Activated CD4-positive, alpha-beta T cell treated with anti-CD3 and anti-CD28 coated beads, Interleukin-2, Interleukin-6, amounts not matched to agents 100 ng/mL and 50 ng/mL, durations not matched to agents 16 hours and 8 hours (primary cell): ENCODE measurements around the gene ST3GAL3.
A peak's percentile ranks its signal among the peaks of the same experiment; 100 is the strongest.

Experiments used
- DNase-seq: peaks from one replicate; pipeline ENCODE4 v3.0.0-alpha.2; 2020

The ST3GAL3 gene

DNA sequence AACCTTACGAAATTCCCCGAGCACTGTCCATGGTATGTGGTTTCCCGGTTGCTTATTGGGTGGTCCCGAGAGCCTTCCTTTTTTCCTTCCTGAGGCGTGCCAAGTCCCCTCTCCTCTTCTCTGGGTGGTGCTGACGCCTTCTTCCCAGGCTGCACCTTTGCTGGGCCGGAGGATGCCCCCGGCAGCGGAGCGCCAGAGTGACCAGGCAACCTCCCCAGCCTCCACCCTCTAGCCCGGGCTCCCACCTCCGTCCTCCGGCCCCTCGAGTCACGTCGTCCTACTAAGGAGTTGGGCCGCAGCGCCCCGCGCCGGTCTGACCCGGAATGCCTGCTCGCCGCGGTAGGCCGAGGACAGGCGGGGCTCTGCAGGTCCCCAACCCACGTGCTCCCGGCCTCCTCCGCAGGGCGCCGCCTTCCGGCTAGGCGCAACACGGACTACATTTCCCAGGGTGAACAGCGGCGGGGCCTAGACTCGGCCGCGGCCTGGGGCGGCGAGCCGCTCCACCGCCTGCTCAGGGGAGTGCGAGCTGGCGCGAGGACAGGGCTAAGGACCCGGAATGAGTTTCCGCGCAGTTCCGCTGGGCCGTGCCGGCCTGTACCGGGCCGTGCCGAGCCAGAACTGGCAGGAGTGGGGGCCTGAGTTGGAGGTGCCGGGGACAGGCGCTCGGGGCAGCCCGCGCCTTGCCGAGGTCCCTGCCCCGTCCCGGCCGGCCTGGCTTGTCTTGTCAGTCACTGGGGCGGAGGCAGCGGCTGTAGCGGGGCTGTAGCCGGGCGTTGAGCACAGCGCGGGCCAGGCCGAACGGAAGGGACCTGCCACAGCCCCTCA, 239.1 kb downstream of the ST3GAL3 start, which contains the start of gene IPO13:
TSS of gene IPO13 (plus strand) at position 715 of the 825 bp plus-strand sequence. CDS start 651 bp downstream, outside the sequence.
- peak; percentile 98 for DNase-seq

GRCh38 chr1:43947061-43947873, 239.9 kb downstream of the ST3GAL3 start:
- no peak for DNase-seq

- DNase-seq, result no peak
Measured at GRCh38 chr1:43947874-43948437, 240.6 kb downstream of the ST3GAL3 start.

- no peak for DNase-seq
Measured at GRCh38 chr1:43949678-43950077, 242.3 kb downstream of the ST3GAL3 start.

DNA sequence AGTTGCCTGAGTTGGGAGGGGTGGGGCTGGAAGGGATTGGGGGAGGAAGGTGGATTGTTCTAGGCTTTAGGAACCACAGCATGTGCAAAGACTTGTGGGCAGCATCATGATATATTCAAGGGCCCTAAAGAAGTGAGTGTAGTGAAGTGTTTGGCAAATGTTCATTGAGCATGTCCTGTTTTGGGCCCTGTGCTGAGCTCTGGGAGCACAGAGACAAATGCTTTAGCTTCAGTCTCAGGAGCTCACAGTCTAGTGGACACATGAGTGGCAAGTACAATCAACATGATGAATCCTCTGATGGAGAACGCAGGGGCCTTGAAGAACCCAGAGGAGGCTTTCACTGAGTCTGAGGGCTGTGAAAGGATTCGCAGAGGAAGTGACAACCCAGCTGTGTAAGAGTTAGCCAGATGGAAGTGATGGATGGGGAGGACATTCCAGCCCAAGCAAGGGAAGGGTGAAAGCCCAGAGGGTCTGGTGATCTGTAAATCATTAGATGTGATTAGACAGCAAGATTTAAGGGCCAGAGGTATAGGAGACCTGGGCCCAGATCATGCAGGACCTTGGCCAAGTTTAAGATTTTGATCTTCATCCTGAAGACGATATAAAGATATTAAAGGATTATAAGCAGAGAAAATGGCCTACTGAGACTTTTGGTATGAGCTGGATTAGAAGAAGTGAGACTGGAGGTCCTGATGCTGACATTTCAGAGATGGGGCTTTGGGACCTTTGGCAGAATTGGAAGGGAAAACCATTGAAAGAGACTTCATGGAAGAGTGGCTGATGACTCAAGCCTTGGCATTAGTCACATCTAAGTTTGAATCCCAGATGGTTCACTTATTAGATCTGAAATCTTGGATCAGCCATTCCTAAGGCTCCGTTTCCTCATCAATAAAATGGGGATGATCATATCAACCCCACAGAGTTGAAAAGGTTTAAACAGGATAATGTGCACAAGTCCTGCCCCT, 244.0 kb downstream of the ST3GAL3 start:
- DNase-seq, result no peak

DNA sequence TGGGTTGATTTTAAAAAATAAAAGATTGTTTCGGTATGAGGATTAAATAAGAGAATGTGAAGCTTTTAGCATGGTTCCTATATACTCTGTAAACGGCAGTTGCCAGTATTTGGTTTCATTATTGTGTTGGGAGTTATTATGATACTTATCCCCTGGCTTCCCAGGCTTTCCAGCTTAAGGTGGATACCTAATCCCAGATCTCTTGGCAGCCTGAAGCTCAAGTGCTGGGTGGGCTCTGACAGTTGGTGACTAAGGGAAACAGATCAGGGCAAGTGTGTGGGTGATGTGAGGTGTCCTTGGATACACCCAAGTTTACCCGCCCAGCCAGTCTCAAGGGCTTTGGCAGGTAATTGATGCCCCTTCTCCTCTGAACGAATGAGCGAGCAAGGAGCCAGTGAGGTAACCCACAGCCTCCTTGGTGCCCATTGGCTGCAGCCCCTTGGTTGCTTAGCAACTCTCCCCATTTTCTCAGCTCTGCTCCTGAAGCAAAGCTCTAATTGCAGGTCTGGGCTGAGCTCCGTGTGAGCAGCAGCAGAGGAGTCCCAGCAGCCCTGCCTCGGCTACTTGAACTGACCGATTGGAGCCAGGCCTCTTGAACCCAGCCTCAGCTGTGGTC, 245.5 kb downstream of the ST3GAL3 start:
- DNase-seq, result no peak

GRCh38 chr1:43953361-43953760, 246.0 kb downstream of the ST3GAL3 start:
- no peak for DNase-seq

- DNase-seq, result no peak
Measured at GRCh38 chr1:43954036-43954435, 246.7 kb downstream of the ST3GAL3 start.

DNA sequence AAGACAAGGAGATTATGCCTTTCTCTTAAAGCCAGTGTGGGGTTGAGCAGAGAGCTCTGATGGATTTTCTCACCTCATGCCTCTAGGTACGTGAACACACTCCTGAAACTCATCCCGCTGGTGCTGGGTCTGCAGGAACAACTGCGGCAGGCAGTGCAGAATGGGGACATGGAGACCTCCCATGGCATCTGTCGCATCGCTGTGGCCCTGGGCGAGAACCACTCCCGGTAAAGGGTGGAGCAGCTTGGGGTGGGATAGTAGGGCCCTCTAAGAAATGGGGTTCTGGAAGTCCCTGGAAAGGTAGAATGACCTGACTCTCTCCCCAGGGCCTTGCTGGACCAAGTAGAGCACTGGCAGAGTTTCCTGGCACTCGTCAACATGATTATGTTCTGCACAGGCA, 248.9 kb downstream of the ST3GAL3 start:
- DNase-seq, result no peak

GRCh38 chr1:43957407-43958040, 250.2 kb downstream of the ST3GAL3 start:
- no peak for DNase-seq

DNA sequence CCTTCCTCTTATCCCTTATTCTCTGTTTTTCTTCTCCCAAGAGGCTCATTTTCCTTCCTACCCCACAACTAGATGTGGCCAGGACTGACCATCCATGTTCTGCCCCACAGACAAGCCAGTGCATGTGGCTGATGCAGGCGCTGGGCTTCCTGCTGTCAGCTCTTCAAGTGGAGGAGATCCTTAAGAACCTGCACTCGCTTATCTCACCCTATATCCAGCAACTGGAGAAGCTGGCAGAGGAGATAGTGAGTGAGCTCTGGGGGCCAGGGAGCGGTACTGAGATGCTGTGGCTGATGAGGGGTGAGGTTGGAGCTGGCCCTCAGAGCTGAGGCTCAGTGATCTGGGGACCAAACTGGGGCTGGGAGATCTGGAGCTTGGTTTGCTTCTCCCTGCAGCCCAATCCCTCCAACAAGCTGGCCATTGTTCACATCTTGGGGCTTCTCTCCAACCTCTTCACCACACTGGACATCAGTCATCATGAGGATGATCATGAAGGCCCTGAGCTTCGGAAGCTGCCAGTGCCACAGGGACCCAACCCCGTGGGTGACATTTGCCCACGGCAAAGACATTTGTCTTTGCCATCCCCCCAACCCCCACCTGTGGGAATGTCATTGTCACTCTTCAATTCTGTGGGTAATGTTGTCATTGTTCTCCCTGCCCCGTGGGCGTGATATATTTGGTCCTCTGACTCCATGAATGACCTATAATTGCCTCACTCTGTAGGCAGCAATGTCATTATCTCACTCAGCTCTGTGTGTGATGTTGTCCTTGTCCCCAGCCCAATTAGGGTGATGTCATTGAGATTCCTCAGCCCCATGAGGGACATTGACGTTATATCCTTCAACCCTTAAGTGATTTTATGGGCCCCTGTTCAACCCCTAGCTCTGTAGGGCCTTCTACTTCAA, 251.3 kb downstream of the ST3GAL3 start:
- no peak for DNase-seq

- DNase-seq, result no peak
Measured at GRCh38 chr1:43960798-43961197, 253.5 kb downstream of the ST3GAL3 start.

DNA sequence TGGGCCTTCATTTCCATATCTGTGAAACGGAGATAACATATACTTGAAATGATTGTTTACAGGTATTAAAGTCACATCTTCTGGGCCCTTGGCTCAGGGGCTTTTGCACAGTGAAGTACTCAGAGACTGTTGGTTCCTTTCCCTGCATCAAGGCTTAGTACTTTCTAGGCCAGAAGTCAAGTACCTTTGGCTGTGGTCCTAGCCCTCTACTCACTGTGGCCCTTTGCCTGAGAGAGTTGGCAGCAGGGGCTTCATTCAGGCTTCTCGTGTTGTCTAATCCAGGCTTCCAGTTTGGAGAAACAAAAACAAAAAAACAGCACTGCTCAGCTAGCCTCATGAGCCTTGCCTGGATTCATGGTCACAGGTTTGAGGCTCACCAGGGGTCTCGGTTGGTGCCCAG, 254.4 kb downstream of the ST3GAL3 start:
- DNase-seq, result no peak

DNA sequence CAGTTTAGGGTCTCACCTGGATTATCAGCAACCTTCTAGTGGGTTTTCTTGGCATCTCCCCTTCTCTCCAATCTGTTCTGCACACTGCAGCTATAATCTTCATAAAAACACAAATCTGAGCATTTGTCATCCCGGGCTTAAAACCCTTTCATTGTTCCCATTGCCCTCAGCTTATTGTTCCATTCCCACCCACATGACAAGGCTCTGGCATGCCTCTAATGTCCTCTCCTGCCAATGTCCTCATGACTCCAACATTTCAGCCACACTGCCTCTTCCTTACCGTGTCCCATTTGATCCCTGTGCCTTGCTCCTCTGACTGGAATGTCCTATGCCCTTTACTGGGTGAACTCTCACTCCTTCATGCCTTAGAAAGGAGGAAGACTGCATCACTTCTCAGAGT, 255.0 kb downstream of the ST3GAL3 start:
- DNase-seq, result no peak

GRCh38 chr1:43963006-43963405, 255.7 kb downstream of the ST3GAL3 start:
- no peak for DNase-seq

DNA sequence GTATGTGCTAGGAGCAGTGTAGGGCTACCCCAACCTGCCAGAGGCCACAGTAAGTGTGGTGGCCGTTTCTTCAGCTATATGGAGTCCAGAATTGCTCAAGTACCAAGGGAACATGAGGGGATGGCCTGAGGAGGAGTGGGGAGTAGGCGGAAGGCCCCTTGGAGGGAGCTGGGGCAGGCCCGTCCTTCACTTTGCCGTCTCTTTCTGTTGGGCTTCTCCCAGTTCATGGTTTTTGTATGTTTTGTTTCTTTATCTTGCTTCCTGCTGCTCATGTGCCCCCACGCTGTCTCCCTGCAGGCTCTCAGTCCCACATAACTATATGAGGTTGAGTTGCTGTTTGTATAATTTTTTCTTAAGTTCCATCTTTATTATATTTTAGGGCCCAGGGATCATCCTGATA, 256.6 kb downstream of the ST3GAL3 start:
- no peak for DNase-seq

- no peak for DNase-seq
Measured at GRCh38 chr1:43965316-43965715, 258.0 kb downstream of the ST3GAL3 start.

GRCh38 chr1:43968348-43968948, 261.1 kb downstream of the ST3GAL3 start:
- DNase-seq, result no peak

- no peak for DNase-seq
Measured at GRCh38 chr1:43969416-43969745, 262.0 kb downstream of the ST3GAL3 start.
